ENCODE results near the gene BLOC1S3. TPM values are rescaled to one million over a fixed set of nuclear protein-coding genes. Genes with fewer than 3 reads are reported as not detected.

BLOC1S3 gene
- 13.7 and 21.5 TPM in 2 replicates for total RNA-seq (2014; rRNA removed; shearing (Covaris generic))

- peak; percentile 100 for DNase-seq (ENCODE audit: low spot score)
Measured at GRCh38 chr19:45178262-45179071, at the start of gene BLOC1S3. Gene BLOC1S3 (plus strand): TSS chr19:45178784. CDS start chr19:45179297, 513 bp downstream.

- no peak for DNase-seq (ENCODE audit: low spot score)
Measured at GRCh38 chr19:45128806-45129205, 49.8 kb upstream of the BLOC1S3 start.

GRCh38 chr19:45130236-45130635 lies 48.3 kb upstream of the BLOC1S3 start:
- DNase-seq (ENCODE audit: low spot score) = no peak

- peak; percentile 76 for DNase-seq (ENCODE audit: low spot score)
Measured at GRCh38 chr19:45130888-45131615, 47.5 kb upstream of the BLOC1S3 start.

- DNase-seq (ENCODE audit: low spot score) = no peak
Measured at GRCh38 chr19:45133661-45134060, 44.9 kb upstream of the BLOC1S3 start.

GRCh38 chr19:45135176-45135885 lies 43.3 kb upstream of the BLOC1S3 start:
- no peak for DNase-seq (ENCODE audit: low spot score)

GRCh38 chr19:45136507-45137178 lies 41.9 kb upstream of the BLOC1S3 start:
- no peak for DNase-seq (ENCODE audit: low spot score)

- DNase-seq (ENCODE audit: low spot score) = no peak
Measured at GRCh38 chr19:45137179-45137761, 41.3 kb upstream of the BLOC1S3 start.

- DNase-seq (ENCODE audit: low spot score) = peak; percentile 42
Measured at GRCh38 chr19:45138303-45138751, 40.3 kb upstream of the BLOC1S3 start.

GRCh38 chr19:45139286-45140143 lies 39.1 kb upstream of the BLOC1S3 start:
- no peak for DNase-seq (ENCODE audit: low spot score)

GRCh38 chr19:45140144-45140503 lies 38.5 kb upstream of the BLOC1S3 start:
- no peak for DNase-seq (ENCODE audit: low spot score)

- DNase-seq (ENCODE audit: low spot score) = no peak
Measured at GRCh38 chr19:45140533-45140932, 38.1 kb upstream of the BLOC1S3 start.

- no peak for DNase-seq (ENCODE audit: low spot score)
Measured at GRCh38 chr19:45141203-45141900, 37.2 kb upstream of the BLOC1S3 start.

- no peak for DNase-seq (ENCODE audit: low spot score)
Measured at GRCh38 chr19:45142016-45142725, 36.4 kb upstream of the BLOC1S3 start.

- no peak for DNase-seq (ENCODE audit: low spot score)
Measured at GRCh38 chr19:45142726-45143110, 35.9 kb upstream of the BLOC1S3 start.

- no peak for DNase-seq (ENCODE audit: low spot score)
Measured at GRCh38 chr19:45144431-45145269, 33.9 kb upstream of the BLOC1S3 start.

GRCh38 chr19:45145270-45146189 lies 33.1 kb upstream of the BLOC1S3 start:
- no peak for DNase-seq (ENCODE audit: low spot score)

All from HT-29 (cell line).